M059J (cell line): Measurements from ENCODE around the gene ADAMTS7. TPM values are rescaled to one million over a fixed set of nuclear protein-coding genes. Genes with fewer than 3 reads are reported as not detected.
"Not testable (repeated sequence)": the region's sequence is repeated elsewhere in the genome, so short reads cannot be mapped to it uniquely, and the experiment has no call there.

ENCODE experiments used
- DNase-seq: peaks from one replicate; pipeline ENCODE4 v3.0.0-alpha.2; 2012; ENCODE audit warnings: low read depth
- total RNA-seq: library from RNA; depleted of rRNA; stranded (reverse); fragments of >200 nt; shearing (Covaris generic); gene quantifications from 2 replicates; pipeline ENCODE4 v1.2.3, GENCODE V29; 2014; rRNA removed

ADAMTS7 gene
- total RNA-seq, 1 experiment from 2014 or later, result 0.79 TPM

GRCh38 chr15:78719819-78720450 lies 91.3 kb downstream of the ADAMTS7 start:
- DNase-seq, result not testable (repeated sequence)

DNA sequence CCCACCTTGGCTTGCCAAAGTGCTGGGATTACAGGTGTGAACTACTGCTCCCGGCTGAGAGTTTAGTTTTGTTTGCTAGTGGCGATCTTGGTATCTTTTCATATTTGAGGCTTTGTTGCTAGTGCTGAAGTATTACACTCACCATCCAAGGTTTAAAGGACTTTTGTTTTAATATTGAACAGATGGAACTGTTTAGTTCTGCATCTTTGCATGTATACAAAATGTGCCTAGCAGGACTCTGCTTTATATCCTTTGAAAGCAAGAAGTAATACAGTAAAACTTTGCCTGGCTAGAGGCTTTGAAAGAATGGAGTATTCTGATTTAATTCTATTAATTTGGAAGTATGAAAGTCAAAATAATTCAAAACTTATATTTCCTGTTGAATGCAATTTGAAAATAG lies 92.4 kb downstream of the ADAMTS7 start:
- DNase-seq, result no peak

- DNase-seq, result no peak
Measured at GRCh38 chr15:78717956-78718656, 93.2 kb downstream of the ADAMTS7 start.

- DNase-seq, result no peak
Measured at GRCh38 chr15:78716651-78717050, 94.6 kb downstream of the ADAMTS7 start.

DNA sequence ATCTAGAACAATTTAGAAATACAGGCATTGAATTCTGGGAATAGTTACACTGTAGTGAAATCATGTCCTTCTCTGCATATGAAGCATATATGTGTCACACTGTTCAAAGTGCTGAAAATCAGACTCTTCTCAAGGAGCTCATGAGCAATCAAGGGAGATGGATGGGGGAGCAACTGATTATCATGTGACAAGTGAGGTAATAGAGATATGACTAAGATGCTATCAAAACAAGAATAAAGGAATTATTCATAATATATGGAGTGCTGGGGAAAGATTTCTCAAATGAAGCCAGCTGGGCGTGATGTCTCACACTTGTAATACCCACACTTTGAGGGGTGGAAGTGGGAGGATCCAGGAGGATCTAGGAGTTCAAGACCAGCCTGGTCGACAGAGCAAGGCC lies 95.3 kb downstream of the ADAMTS7 start:
- DNase-seq, result peak; percentile 66

- peak; percentile 45 for DNase-seq
Measured at GRCh38 chr15:78715434-78715833, 95.8 kb downstream of the ADAMTS7 start.

- DNase-seq, result peak; percentile 42
Measured at GRCh38 chr15:78714890-78715289, 96.4 kb downstream of the ADAMTS7 start.

DNA sequence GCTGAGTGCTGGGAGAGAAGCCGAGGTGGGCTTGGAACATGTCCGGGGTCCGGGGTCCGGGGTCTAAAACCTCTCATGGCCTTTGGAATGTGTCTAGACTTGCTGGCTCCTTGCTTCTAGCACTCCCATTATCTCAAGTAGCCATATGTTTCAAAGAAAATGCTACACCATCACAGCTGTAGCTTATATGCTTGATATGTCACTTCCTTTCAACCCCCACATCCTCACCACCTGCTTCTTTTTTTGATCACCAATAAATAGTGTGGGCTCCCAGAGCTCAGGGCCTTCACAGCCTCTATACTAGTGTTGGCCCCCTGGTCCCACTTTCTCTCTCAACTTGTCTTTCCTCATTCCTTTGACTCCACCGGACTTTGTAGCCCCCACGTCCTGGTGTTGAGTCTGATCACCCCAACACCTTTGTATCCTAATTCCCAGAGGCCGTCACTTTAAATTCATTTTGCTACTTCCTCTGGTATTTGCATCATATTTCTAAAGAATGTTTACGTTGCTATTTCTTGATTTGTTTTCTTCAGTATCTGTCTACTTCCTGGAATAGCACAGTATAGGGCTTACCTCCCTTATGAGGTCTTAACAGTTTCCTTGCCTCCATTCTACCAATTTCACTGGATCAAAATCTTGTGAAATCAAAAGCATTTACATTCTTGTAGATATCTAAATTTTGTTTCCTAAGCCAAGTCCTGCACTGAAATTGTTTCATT lies 98.3 kb downstream of the ADAMTS7 start:
- DNase-seq, result no peak

GRCh38 chr15:78711638-78712037 lies 99.6 kb downstream of the ADAMTS7 start:
- DNase-seq, result no peak

DNA sequence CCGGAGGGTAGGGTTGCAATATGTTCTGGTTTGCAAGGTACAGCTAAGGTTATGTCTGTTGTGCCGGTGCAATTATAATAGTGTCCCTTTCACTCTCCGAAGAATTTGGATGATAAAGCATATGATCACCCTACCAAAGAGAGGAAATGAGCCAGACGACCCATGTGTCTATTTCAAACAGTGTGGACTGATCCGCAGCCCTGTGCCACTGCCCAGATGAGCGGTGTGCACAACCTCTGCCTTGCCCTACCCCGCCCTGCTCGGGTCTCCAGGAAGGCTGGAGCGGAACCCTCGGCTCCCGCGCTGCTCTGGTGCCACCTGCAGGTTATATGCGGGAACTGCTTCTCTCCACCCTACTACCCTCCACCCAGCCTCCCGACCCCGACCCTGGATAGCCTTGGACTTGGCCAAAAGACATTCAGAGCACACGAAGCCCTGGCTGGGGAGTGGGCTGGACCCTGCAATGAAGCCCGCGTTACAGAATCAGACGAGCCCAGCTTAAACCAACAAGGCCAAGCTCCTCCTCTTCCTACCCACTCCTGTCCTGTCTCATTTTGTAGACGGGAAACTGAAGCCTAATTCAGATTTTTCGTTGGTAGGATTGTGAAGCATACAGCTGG lies 101.9 kb downstream of the ADAMTS7 start:
- DNase-seq, result peak; percentile 39

Other genes with a start within 250 kb of the ADAMTS7 start
- 5.0 and 14.7 TPM in 2 replicates for gene CHRNA5, start 245.9 kb downstream of the ADAMTS7 start, total RNA-seq
- gene CHRNA3, start 190.5 kb downstream of the ADAMTS7 start, total RNA-seq, result not detected in 2 replicates
- not detected in 2 replicates for gene CHRNB4, start 170.3 kb downstream of the ADAMTS7 start, total RNA-seq
- 225 and 272 TPM in 2 replicates for gene MORF4L1, start 61.4 kb upstream of the ADAMTS7 start, total RNA-seq
- gene CTSH, start 133.6 kb upstream of the ADAMTS7 start, total RNA-seq, result 45.5 and 95.4 TPM in 2 replicates